ENCODE measurements around the gene TTC39B.

The TTC39B gene

DNA sequence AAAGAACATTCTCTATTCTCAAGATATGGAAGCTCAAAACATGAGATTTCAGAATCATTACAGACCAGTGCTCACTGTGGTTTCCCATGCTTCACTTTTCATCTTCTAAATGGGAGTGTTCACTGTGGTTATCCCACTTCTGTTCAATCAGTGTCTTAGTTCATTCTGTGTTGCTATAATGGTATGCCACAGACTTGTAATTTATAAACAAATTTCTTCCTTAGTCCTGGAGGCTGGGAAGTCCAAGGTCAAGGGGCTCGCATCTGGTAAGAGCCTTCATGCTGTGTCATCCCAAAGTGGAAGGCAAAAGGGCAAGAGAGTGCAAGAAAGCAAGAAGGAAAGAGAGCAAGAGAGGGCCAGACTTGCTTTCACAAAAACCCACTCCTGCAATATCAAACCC lies 146.3 kb downstream of the TTC39B start:
- H3K4me3 Mint-ChIP-seq: no peak overlapping the region
- peaks cover 4% of the 10 kb centered on the region for H3K27me3 Mint-ChIP-seq
- no peak overlapping the region for H3K27ac Mint-ChIP-seq
- no peaks in the 10 kb centered on the region for H3K36me3 Mint-ChIP-seq (ENCODE audit: low read depth)
- no peaks in the 10 kb centered on the region for H3K4me1 Mint-ChIP-seq (ENCODE audit: low read depth)
- no peaks in the 10 kb centered on the region for H3K9me3 Mint-ChIP-seq

DNA sequence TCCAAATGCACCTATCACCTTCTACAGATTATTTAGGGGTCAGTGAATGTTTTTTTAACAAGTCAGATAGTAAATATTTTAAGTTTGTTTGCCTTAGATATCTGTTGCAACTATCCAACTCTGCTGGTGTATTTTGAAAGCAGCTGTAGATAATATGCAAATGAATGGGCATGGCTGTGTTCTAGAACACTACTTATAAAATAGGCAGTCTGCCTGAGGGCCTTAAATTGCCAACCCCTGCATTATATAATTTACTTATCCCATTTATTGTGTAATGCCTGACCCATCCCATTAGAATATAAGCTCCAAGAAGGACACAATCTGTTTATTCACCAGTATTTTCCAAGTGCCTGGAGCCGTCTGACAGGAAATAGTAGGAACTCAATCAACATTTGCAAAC lies 149.0 kb downstream of the TTC39B start:
- peaks cover 13% of the 10 kb centered on the region for H3K27me3 Mint-ChIP-seq
- H3K27ac Mint-ChIP-seq: no peak overlapping the region
- no peaks in the 10 kb centered on the region for H3K36me3 Mint-ChIP-seq (ENCODE audit: low read depth)
- no peak overlapping the region for H3K4me3 Mint-ChIP-seq
- no peaks in the 10 kb centered on the region for H3K9me3 Mint-ChIP-seq
- no peaks in the 10 kb centered on the region for H3K4me1 Mint-ChIP-seq (ENCODE audit: low read depth)

DNA sequence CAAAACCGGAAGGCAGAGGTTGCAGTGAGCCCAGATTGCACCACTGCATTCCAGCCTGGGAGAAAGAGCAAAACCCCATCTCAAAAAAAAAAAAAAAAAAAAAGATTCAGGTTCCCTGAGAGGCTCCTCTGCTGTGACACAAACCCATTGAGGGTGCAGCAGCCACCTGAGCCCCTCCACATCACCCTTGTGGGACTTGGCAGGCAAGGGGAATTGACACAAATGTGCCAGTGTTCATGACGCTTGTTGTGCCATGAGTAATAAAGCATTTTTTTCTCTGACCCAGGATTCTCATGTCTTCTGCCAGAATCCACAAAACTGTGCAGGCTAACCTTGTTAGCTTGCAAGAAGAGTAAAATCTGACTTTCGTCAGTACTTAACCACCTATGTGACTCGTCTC lies 149.6 kb downstream of the TTC39B start:
- Mint-ChIP-seq H3K27ac (no peak overlapping the region), H3K9me3 (no peaks in the 10 kb centered on the region), H3K27me3 (peaks cover 15% of the 10 kb centered on the region), H3K36me3 (ENCODE audit: low read depth) (no peaks in the 10 kb centered on the region), H3K4me1 (ENCODE audit: low read depth) (no peaks in the 10 kb centered on the region), H3K4me3 (no peak overlapping the region)

DNA sequence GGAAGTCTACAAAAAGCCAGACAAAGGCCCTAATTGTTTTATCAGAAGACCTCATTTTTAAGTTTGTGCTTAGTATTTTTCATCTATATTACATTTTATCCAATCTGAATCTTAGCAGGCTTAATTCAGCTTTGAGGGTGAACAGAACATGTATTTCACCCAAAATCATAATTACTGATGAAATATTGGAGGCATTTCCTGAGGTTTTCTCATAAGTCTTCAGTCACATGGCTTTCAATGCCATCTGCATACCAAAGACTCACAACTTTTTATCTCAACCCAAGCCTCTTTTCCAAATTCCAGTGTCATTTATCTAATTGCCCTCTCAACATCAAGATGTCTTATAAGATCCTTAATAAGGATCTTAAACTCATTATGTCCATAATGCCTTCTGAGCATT lies 150.8 kb downstream of the TTC39B start:
- Mint-ChIP-seq H3K27ac (no peak overlapping the region), H3K36me3 (ENCODE audit: low read depth) (no peaks in the 10 kb centered on the region), H3K9me3 (no peaks in the 10 kb centered on the region), H3K4me1 (ENCODE audit: low read depth) (no peaks in the 10 kb centered on the region), H3K27me3 (peaks cover 23% of the 10 kb centered on the region), H3K4me3 (no peak overlapping the region)

DNA sequence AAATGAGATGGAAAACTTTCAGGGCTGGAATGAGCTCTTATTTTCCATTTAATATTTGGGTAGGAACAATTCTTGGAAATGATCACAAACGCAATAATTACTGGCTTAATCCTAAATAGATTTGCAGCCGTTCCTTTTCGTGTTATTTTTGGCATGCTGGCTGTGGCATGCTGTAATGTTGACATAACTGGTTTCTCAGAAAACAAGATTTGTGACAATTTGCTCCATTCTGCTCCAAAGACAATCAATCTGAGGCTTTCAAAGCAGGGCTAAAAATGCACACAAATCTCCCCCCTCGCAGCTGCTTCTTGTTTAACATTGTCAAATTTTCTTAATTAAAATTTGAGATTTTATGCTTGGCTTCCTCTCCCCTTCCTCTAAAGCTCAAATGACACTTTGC lies 151.2 kb downstream of the TTC39B start:
- H3K36me3 Mint-ChIP-seq (ENCODE audit: low read depth): no peaks in the 10 kb centered on the region
- no peak overlapping the region for H3K27ac Mint-ChIP-seq
- no peaks in the 10 kb centered on the region for H3K4me1 Mint-ChIP-seq (ENCODE audit: low read depth)
- no peaks in the 10 kb centered on the region for H3K9me3 Mint-ChIP-seq
- H3K27me3 Mint-ChIP-seq: peaks cover 25% of the 10 kb centered on the region
- no peak overlapping the region for H3K4me3 Mint-ChIP-seq

DNA sequence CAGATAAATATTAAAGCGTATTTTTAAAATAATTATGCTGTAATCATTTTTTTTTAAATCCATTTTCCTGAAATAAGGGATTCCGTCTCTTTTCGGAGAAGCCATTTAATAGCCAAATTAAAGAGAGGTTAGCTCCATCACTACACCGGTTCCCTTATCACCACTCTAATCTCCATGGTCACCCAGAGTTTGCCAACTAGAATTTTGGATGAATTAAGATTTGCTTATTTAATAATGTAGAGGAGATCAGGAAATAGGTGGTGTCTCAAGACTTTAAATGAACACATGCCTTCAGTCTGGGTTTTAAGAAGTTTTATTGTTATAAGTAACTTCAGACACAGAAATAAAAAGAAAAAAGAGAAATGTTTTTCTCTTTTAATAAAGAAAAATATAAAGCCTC lies 151.7 kb downstream of the TTC39B start:
- H3K27me3 Mint-ChIP-seq: peaks cover 25% of the 10 kb centered on the region
- no peak overlapping the region for H3K4me3 Mint-ChIP-seq
- H3K36me3 Mint-ChIP-seq (ENCODE audit: low read depth): no peaks in the 10 kb centered on the region
- no peaks in the 10 kb centered on the region for H3K9me3 Mint-ChIP-seq
- H3K4me1 Mint-ChIP-seq (ENCODE audit: low read depth): no peaks in the 10 kb centered on the region
- no peak overlapping the region for H3K27ac Mint-ChIP-seq

DNA sequence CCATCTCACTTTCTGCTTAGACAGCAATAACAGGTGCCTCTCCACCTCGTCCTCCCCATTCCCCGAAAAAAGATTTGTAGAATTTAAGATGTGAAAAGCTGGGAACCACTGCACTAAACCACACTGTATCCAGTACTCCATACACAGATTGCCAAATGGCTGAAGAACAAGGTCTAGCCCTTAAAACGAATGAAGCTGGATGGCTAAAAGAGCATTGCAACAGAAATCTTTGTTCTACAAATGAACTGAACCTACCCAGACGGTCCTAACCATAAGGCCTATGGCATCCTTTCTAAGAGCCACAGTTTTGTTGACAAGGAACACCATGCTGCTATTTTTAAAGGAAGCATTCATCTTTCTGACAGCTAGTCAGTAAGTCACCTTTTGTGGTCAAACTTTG lies 152.3 kb downstream of the TTC39B start:
- Mint-ChIP-seq H3K36me3 (ENCODE audit: low read depth) (no peaks in the 10 kb centered on the region), H3K27me3 (peaks cover 25% of the 10 kb centered on the region), H3K9me3 (no peaks in the 10 kb centered on the region), H3K4me1 (ENCODE audit: low read depth) (no peaks in the 10 kb centered on the region), H3K4me3 (no peak overlapping the region), H3K27ac (no peak overlapping the region)

DNA sequence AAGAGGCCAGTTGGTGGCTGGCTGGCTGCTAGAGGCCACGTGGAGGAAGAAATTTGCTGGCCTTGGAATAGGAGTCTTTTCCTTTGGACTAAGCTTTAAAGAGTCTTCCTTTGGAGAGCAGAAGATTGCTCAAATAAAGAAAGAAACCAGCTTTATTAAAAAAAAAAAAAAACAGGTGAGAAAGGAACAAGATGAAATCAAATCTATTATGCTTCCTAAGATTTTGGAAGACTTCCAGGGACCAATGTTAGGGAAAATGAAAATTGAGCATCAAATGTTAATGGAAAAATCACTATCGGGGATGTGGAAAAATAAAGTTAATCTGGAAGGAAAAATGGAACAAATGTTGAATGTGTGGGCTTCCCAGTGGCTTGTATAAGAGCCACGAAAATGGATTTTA lies 153.1 kb downstream of the TTC39B start:
- H3K9me3 Mint-ChIP-seq: no peaks in the 10 kb centered on the region

DNA sequence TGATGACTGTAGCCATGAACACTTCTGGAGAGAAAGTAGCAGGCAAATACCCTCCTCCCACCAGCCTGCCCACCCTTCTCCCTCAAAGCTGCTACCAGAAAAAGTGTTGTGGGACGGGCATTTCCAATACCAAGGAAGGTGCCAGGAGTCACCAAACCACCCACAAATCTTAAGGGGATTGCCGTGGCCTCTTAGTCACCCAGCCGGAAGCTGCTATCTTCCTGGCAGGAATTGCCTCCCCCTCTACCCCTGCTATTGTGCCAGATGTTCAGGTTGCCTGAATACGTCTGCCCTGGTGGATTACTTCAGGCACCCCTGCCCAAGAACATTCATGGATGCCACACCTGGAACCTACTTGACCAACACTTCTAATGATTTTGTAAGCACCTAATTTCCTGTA lies 156.1 kb downstream of the TTC39B start:
- H3K36me3 Mint-ChIP-seq (ENCODE audit: low read depth): no peaks in the 10 kb centered on the region
- H3K4me1 Mint-ChIP-seq (ENCODE audit: low read depth): no peaks in the 10 kb centered on the region
- H3K4me3 Mint-ChIP-seq: no peak overlapping the region
- H3K27me3 Mint-ChIP-seq: peaks cover 25% of the 10 kb centered on the region
- H3K27ac Mint-ChIP-seq: no peak overlapping the region
- H3K9me3 Mint-ChIP-seq: no peaks in the 10 kb centered on the region

More for the DNA sequence above, 153.1 kb downstream of the TTC39B start:
- Mint-ChIP-seq H3K27ac (no peak overlapping the region), H3K27me3 (peaks cover 25% of the 10 kb centered on the region), H3K4me3 (no peak overlapping the region), H3K4me1 (ENCODE audit: low read depth) (no peaks in the 10 kb centered on the region), H3K36me3 (ENCODE audit: low read depth) (no peaks in the 10 kb centered on the region)

DNA sequence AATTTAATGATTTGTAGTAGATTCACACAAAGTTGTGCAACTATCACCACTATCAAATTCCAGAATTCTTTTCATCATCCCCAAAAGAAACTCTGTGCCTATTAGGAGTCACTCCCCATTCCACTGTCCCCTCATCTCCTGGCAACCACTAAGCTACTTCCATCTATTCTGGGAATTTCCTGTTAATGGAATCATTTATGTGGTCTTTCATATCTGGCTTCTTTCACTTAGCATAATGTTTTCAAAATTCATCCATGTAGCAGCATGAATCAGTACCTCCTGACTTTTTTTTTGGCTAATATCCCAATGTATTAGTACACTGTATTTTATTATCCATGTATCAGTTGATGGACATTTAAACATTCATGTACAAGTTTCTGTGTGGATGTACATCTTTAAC lies 157.6 kb downstream of the TTC39B start:
- Mint-ChIP-seq H3K27me3 (peaks cover 30% of the 10 kb centered on the region), H3K4me1 (ENCODE audit: low read depth) (no peaks in the 10 kb centered on the region), H3K36me3 (ENCODE audit: low read depth) (no peaks in the 10 kb centered on the region), H3K9me3 (no peaks in the 10 kb centered on the region), H3K27ac (no peak overlapping the region), H3K4me3 (no peak overlapping the region)

DNA sequence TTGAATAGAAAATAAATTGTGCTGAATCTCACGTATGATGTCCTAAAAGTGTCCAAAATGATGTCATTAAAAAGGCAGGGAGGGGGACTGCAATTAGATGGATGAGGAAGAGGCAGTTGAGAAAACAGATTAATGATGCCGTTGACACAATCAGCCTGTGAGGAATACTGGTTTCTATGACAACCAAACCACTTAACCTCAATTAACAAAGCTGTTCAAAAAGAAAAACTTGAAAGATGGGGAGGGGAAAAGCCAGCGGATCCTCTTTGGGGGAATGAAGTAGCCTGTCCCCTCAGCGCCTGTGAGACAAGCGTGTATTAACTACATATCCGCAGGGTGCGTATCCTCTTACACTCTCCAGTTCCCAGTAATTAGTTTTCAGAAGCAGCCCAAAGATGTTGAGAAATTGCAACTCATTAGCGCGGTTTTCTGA lies 160.7 kb downstream of the TTC39B start:
- Mint-ChIP-seq H3K9me3 (no peaks in the 10 kb centered on the region), H3K27me3 (peaks cover 15% of the 10 kb centered on the region), H3K4me1 (ENCODE audit: low read depth) (no peaks in the 10 kb centered on the region), H3K36me3 (ENCODE audit: low read depth) (no peaks in the 10 kb centered on the region), H3K27ac (no peak overlapping the region), H3K4me3 (no peak overlapping the region)

DNA sequence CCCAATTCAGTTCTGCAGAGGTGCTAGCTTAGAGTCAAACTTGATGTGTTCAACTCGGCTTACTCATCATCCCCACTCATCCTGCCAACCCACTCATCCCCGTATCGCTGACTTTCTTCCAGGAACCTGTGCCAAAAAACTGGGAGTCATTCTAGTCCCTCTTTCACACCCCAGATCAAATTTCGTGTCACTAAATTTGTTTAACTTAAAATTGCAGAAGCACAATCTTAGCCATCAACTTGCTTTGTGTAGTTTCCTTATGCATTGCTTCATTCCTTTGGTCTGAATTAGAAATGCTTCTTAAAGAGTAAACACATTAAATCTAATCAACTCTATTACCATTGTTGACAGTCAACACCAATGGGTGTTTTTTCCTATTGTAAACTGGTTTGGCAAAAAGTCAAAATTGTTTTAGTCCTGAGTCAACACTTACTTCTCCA lies 162.4 kb downstream of the TTC39B start:
- Mint-ChIP-seq H3K36me3 (ENCODE audit: low read depth) (no peaks in the 10 kb centered on the region), H3K27me3 (peaks cover 12% of the 10 kb centered on the region), H3K9me3 (no peaks in the 10 kb centered on the region), H3K4me3 (no peak overlapping the region), H3K4me1 (ENCODE audit: low read depth) (no peaks in the 10 kb centered on the region), H3K27ac (no peak overlapping the region)

DNA sequence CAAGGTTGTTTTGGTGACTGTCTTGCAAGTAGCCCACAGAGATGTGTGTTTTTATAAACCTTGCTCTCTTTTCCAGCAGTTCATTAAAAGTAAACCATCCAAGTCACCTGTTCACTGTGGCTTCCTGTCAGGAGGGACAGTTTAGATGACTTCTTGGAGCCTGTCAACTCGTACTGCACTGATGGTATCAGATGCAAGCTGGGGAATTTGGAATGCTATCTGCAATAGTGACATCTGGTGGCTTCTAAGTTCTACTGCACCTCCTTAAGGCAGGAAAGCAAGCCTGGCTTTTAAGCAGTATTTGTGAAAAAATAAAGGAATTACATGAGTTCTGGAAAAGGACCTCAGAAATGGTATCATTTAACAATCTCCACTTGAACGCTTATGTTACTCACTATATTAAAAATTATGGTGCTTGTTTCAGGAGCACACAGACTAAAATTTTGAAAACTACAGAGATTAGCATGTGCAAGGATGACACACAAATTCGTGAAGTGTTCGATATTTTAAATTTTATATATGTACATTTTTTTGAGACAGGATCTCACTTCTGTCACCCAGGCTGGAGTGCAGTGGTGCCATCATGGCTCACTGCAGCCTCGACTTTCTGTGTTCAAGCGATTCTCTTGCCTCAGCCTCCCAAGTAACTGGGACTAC lies 164.0 kb downstream of the TTC39B start:
- Mint-ChIP-seq H3K27me3 (peaks cover 12% of the 10 kb centered on the region), H3K9me3 (no peaks in the 10 kb centered on the region), H3K4me3 (no peak overlapping the region), H3K36me3 (ENCODE audit: low read depth) (no peaks in the 10 kb centered on the region), H3K27ac (no peak overlapping the region), H3K4me1 (ENCODE audit: low read depth) (no peaks in the 10 kb centered on the region)

DNA sequence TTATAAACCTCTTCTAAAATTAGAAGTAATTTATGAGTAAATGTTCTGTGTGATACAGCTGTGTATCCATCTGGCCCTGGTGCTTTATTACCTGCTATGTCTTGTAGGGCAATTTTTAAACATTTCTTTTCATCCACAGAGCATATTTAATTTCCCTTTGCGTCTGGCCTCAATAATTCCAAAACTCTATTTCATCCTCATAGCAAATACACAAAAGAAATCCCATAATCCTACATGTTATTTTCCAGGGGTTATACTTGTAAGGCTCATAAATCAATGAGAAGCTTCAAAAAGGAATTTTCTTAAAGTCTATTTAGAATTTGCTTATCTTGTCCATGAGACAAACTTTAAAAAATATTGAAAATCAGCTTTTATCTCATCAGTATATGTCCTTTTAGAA lies 167.0 kb downstream of the TTC39B start:
- no peaks in the 10 kb centered on the region for H3K9me3 Mint-ChIP-seq
- no peaks in the 10 kb centered on the region for H3K36me3 Mint-ChIP-seq (ENCODE audit: low read depth)

DNA sequence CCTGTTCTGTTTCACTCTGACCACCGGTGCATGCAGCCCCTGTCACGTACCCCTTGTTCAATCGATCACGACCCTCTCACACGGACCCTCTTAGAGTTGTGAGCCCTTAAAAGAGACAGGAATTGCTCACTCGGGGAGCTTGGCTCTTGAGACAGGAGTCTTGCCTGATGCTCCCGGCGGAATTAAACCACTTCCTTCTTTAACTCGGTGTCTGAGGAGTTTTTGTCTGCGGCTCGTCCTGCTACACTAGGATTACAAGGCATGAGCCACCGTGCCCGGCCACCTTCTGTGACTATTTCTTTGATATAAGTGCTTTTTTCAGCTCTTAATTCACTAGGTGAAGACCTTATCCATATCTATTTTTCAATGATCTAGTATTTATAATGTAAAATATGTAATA lies 167.5 kb downstream of the TTC39B start:
- no peak overlapping the region for H3K4me3 Mint-ChIP-seq
- peaks cover 3% of the 10 kb centered on the region for H3K27me3 Mint-ChIP-seq
- H3K9me3 Mint-ChIP-seq: no peaks in the 10 kb centered on the region
- H3K36me3 Mint-ChIP-seq (ENCODE audit: low read depth): no peaks in the 10 kb centered on the region
- H3K27ac Mint-ChIP-seq: no peak overlapping the region
- peaks cover 4% of the 10 kb centered on the region for H3K4me1 Mint-ChIP-seq (ENCODE audit: low read depth)

More for the DNA sequence above, 167.0 kb downstream of the TTC39B start:
- Mint-ChIP-seq H3K27me3 (peaks cover 7% of the 10 kb centered on the region), H3K4me3 (no peak overlapping the region), H3K4me1 (ENCODE audit: low read depth) (peaks cover 4% of the 10 kb centered on the region), H3K27ac (no peak overlapping the region)

DNA sequence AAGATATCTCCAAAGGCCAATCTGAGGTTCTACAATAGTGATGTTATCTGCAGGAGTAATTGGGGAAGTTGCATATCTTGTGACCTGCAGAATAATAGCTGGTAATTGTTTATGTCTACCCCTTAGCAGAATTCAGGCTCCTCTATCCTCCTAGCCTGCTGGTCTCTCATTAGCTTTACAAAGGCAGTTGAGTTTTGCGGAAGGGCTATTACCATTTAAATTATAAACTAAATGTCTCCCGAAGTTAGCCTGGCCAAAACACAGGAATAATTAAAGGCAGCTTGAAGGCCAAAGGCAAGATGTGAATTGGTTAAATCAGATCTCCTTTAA lies 168.7 kb downstream of the TTC39B start:
- Mint-ChIP-seq H3K9me3 (no peaks in the 10 kb centered on the region), H3K4me3 (no peak overlapping the region), H3K27ac (no peak overlapping the region), H3K27me3 (no peaks in the 10 kb centered on the region), H3K36me3 (ENCODE audit: low read depth) (no peaks in the 10 kb centered on the region), H3K4me1 (ENCODE audit: low read depth) (peaks cover 4% of the 10 kb centered on the region)

Measured in stimulated activated naive CD8-positive, alpha-beta T cell treated with anti-CD3 and anti-CD28 coated beads, Interleukin-15, Interleukin-2, amounts not matched to agents 100 ng/mL and 50 ng/mL, for 24 hours (primary cell).